Measurements from ENCODE around the gene SLC13A4.

DNA sequence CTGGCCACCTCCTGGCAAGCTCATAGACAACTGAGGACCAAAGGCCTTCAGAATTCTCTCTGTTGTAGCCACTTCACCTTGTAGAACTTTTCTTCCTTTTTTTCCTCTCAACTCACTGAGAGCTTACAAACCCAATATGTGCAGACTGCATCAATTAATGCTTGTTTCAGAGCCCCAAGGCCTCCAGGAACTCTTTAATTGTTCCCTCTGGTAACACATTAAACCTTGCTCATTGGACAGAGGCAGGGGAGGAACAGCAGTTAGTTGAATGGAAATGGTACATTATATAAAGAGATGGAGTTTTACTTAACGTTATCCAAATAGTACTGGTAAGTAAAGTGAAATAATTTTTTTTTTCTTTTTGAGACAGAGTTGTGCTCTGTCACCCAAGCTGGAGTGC, 40.5 kb downstream of the SLC13A4 start:
- TF ChIP-seq KLF1 (tag by site-specific recombination; IDR thresholded peaks at IDR 0.05): no peak
- TF ChIP-seq, protein P1, sequence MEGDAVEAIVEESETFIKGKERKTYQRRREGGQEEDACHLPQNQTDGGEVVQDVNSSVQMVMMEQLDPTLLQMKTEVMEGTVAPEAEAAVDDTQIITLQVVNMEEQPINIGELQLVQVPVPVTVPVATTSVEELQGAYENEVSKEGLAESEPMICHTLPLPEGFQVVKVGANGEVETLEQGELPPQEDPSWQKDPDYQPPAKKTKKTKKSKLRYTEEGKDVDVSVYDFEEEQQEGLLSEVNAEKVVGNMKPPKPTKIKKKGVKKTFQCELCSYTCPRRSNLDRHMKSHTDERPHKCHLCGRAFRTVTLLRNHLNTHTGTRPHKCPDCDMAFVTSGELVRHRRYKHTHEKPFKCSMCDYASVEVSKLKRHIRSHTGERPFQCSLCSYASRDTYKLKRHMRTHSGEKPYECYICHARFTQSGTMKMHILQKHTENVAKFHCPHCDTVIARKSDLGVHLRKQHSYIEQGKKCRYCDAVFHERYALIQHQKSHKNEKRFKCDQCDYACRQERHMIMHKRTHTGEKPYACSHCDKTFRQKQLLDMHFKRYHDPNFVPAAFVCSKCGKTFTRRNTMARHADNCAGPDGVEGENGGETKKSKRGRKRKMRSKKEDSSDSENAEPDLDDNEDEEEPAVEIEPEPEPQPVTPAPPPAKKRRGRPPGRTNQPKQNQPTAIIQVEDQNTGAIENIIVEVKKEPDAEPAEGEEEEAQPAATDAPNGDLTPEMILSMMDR (tag by site-specific recombination; IDR thresholded peaks at IDR 0.05): no peak
- TF ChIP-seq TCF7L2 (IDR thresholded peaks at IDR 0.05; ENCODE audit: borderline replicate concordance, low read depth, low read length): no peak
- no peak for TF ChIP-seq GLI4 (tag by site-specific recombination; IDR thresholded peaks at IDR 0.05)
- TF ChIP-seq ZNF114 (tag by site-specific recombination; IDR thresholded peaks at IDR 0.05): no peak
- TF ChIP-seq ZNF658 (tag by site-specific recombination; IDR thresholded peaks at IDR 0.05): no peak
- no peak for TF ChIP-seq ZNF138 (tag by site-specific recombination; IDR thresholded peaks at IDR 0.05; ENCODE audit: borderline replicate concordance)
